ENCODE data around the gene INAVA.

INAVA gene

GRCh38 chr1:200901796-200902444 is 7.2 kb downstream of the INAVA start:
- TF ChIP-seq, protein P1, sequence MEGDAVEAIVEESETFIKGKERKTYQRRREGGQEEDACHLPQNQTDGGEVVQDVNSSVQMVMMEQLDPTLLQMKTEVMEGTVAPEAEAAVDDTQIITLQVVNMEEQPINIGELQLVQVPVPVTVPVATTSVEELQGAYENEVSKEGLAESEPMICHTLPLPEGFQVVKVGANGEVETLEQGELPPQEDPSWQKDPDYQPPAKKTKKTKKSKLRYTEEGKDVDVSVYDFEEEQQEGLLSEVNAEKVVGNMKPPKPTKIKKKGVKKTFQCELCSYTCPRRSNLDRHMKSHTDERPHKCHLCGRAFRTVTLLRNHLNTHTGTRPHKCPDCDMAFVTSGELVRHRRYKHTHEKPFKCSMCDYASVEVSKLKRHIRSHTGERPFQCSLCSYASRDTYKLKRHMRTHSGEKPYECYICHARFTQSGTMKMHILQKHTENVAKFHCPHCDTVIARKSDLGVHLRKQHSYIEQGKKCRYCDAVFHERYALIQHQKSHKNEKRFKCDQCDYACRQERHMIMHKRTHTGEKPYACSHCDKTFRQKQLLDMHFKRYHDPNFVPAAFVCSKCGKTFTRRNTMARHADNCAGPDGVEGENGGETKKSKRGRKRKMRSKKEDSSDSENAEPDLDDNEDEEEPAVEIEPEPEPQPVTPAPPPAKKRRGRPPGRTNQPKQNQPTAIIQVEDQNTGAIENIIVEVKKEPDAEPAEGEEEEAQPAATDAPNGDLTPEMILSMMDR (IDR thresholded peaks at IDR 0.05), result no peak
- H3K4me3 ChIP-seq, result no peak overlapping the region
- H3K27ac ChIP-seq, result no peak overlapping the region
- no peak for DNase-seq (ENCODE audit: low spot score)

DNA sequence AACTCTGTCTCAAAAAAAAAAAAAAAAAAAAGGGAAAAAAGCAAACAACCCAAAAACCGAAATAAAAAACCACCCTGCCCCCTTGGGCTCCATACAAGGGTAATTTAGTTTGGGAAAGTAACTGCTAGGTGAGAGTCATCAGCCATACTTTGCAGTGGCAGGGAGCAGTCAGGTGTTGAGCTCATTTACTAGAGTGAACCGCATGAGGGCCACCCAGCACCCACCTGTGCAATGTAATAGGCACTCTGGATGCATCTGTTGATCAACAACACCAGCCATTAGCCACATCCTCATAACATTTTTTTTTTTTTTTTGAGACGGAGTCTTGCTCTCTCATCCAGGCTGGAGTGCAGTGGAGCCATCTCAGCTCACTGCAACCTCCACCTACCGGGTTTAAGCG is 9.1 kb downstream of the INAVA start:
- TF ChIP-seq, protein P1 (IDR thresholded peaks at IDR 0.05), result no peak
- Histone ChIP-seq H3K4me3 (no peak overlapping the region), H3K27ac (no peak overlapping the region)
- no peak for DNase-seq (ENCODE audit: low spot score)

DNA sequence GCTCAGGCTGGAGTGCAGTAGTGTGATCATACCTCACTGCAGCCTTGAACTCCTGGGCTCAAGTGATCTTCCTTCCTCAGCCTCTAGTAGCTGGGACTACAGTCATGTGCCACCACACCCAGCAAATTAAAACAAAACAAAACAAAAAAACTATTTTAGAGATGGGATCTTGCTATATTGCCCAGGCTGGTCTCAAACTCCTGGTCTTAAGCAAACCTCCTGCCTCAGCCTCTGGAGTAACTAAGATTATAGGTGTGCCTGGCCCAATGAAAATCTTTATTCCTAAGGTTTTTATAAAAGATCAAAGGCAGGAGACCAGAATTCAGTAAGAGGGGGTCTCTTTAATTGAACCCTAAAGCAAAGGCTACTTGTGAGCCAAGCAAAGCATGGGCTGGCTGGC is 10.1 kb downstream of the INAVA start:
- no peak overlapping the region for H3K27ac ChIP-seq
- TF ChIP-seq, protein P1 (IDR thresholded peaks at IDR 0.05), result no peak
- H3K4me3 ChIP-seq, result no peak overlapping the region

DNA sequence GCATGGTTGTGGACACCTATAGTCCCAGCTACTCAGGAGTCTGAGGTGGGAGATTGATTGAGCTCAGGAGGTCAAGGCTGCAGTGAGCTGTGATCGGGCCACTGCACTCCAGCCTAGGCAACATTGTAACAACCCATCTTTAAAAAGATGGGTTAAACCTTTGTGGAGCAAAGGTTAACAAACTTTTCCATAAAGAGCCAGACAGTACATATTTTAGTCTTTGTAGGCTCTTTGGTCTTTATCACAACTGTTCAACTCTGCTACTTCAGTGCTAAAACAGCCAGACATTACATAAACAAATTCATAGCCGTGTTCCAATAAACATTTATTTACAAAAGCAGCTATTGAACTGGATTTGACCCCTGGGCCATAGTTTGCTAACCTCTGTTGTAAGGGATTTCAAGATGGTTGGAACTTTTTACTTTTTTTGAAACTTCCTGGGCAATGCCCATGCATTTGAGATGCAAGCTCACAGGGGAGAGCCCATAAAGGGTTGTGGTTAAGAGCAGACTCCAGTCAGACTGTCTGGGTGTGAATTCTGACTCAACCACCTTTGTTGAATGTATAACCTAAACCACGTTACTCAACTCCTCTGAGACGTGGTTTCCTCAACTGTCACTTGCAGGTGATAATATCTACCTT is 10.8 kb downstream of the INAVA start:
- DNase-seq (ENCODE audit: low spot score), result no peak
- H3K27ac ChIP-seq, result no peak overlapping the region
- TF ChIP-seq, protein P1 (IDR thresholded peaks at IDR 0.05), result no peak

More for the DNA sequence above, 10.1 kb downstream of the INAVA start:
- DNase-seq (ENCODE audit: low spot score), result no peak

DNA sequence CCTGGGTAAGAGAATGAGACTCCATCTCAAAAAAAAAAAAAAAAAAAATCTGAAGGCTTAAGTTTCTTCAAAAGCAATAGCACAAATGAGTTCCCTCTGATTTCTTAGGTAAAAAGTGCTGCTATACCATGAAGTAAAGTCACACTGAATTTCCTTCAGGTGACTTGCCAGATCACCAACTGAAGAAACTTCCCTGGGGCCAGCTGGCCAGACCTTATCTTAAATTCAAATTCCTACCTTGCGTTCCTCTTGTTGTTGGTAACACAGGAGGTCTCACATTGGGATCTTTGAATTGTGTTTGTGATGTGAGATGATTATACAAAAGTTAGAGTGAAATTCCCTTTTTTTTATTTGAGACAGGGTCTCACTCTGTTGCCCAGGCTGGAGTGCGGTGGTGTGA is 11.8 kb downstream of the INAVA start:
- Histone ChIP-seq H3K27ac (no peak overlapping the region), H3K4me3 (no peak overlapping the region)
- no peak for DNase-seq (ENCODE audit: low spot score)
- TF ChIP-seq, protein P1 (IDR thresholded peaks at IDR 0.05), result no peak

More for the DNA sequence above, 10.8 kb downstream of the INAVA start:
- no peak overlapping the region for H3K4me3 ChIP-seq

DNA sequence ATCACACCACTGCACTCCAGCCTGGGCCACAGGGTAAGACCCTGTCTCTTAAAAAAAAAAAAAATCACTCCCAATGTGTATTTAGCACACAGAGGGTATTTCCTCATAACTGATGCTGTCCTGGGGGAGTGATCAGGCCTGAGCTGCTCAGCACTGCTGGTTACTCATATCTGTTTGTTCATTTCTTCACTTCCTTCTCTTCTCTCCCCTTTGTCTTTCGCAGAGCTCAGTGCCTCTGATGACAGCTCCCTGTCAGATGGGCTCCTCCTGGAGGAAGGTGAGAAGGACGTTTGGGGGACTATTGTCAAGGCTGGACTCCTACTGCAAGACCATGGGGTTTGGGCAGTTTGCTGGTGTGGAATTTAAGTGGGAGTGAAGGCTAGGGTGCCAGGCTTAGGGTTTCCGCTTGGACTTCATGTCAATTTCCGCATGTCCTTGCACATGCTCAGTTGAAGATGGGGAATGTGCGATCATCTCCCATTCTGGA is 13.0 kb downstream of the INAVA start:
- no peak for DNase-seq (ENCODE audit: low spot score)
- Histone ChIP-seq H3K4me3 (no peak overlapping the region), H3K27ac (no peak overlapping the region)
- TF ChIP-seq, protein P1 (IDR thresholded peaks at IDR 0.05), result no peak
